ENCODE measurements around the gene GAS6. TPM values are rescaled to one million over a fixed set of nuclear protein-coding genes. Genes with fewer than 3 reads are reported as not detected.
A peak's percentile ranks its signal among the peaks of the same experiment; 100 is the strongest.

The GAS6 gene
- total RNA-seq, 1 donor from 2014 or later, result 210 TPM

- DNase-seq, result peak; percentile 62
- peak; percentile 3 for ATAC-seq
- intact Hi-C loops (cut with micrococcal nuclease), result no loop called here
Observed at GRCh38 chr13:113856716-113857065, 7.2 kb downstream of the GAS6 start.

GRCh38 chr13:113855931-113856715 lies 7.8 kb downstream of the GAS6 start:
- intact Hi-C loops (cut with micrococcal nuclease), result no loop called here
- no peak for ATAC-seq
- DNase-seq, result no peak

GRCh38 chr13:113855012-113855921 lies 8.6 kb downstream of the GAS6 start:
- ATAC-seq, result peak; percentile 71
- intact Hi-C loops (cut with micrococcal nuclease), result no loop called here
- peak; percentile 73 for DNase-seq

GRCh38 chr13:113854238-113855011 lies 9.5 kb downstream of the GAS6 start:
- DNase-seq (peak; percentile 70), ATAC-seq (peak; percentile 60)
- intact Hi-C loops (cut with micrococcal nuclease), result no loop called here

- DNase-seq, result peak; percentile 48
- intact Hi-C loops (cut with micrococcal nuclease), result no loop called here
- ATAC-seq, result peak; percentile 36
Observed at GRCh38 chr13:113853518-113854237, 10.2 kb downstream of the GAS6 start.

- no peak for DNase-seq
- intact Hi-C loops (cut with micrococcal nuclease), result no loop called here
- ATAC-seq, result no peak
Observed at GRCh38 chr13:113852536-113853517, 11.0 kb downstream of the GAS6 start.

- ATAC-seq (no peak), DNase-seq (no peak)
- intact Hi-C loops (cut with micrococcal nuclease), result no loop called here
Observed at GRCh38 chr13:113851826-113852535, 11.9 kb downstream of the GAS6 start.

GRCh38 chr13:113851480-113851803 lies 12.4 kb downstream of the GAS6 start:
- intact Hi-C loops (cut with micrococcal nuclease), result no loop called here
- ATAC-seq (no peak), DNase-seq (no peak)

- no peak for ATAC-seq
- intact Hi-C loops (cut with micrococcal nuclease), result no loop called here
- DNase-seq, result no peak
Observed at GRCh38 chr13:113850722-113851479, 13.0 kb downstream of the GAS6 start.

GRCh38 chr13:113849981-113850721 lies 13.7 kb downstream of the GAS6 start:
- intact Hi-C loops (cut with micrococcal nuclease), result no loop called here
- no peak for DNase-seq
- no peak for ATAC-seq

GRCh38 chr13:113849546-113849945 lies 14.3 kb downstream of the GAS6 start:
- ATAC-seq, result no peak
- intact Hi-C loops (cut with micrococcal nuclease), result no loop called here
- DNase-seq, result no peak

GRCh38 chr13:113848431-113849260 lies 15.2 kb downstream of the GAS6 start:
- no peak for ATAC-seq
- DNase-seq, result no peak
- intact Hi-C loops (cut with micrococcal nuclease), result no loop called here

- DNase-seq (no peak), ATAC-seq (no peak)
- intact Hi-C loops (cut with micrococcal nuclease), result no loop called here
Observed at GRCh38 chr13:113848020-113848419, 15.9 kb downstream of the GAS6 start.

GRCh38 chr13:113846636-113847318 lies 17.1 kb downstream of the GAS6 start:
- ATAC-seq, result no peak
- intact Hi-C loops (cut with micrococcal nuclease), result no loop called here
- DNase-seq, result peak; percentile 41
